HG02885 (cell line): ENCODE results near the gene SMYD4.
A peak's percentile ranks its signal among the peaks of the same experiment; 100 is the strongest.
"Not testable (repeated sequence)": the region's sequence is repeated elsewhere in the genome, so short reads cannot be mapped to it uniquely, and the experiment has no call there.

Source experiments
- ATAC-seq: cut with Tn5 transposase; IDR thresholded peaks from one replicate; pipeline ENCODE4 v1.9.1; 2021; ENCODE audit warnings: mild to moderate bottlenecking; ENCODE audit not compliant: unreplicated experiment, poor library complexity

Gene SMYD4

GRCh38 chr17:1834380-1835149 lies 4.9 kb upstream of the SMYD4 start:
- peak; percentile 63 for ATAC-seq

GRCh38 chr17:1830288-1830687 lies 586 bp upstream of the SMYD4 start:
- peak; percentile 3 for ATAC-seq

- ATAC-seq = peak; percentile 19
Measured at GRCh38 chr17:1829216-1829591, 498 bp downstream of the SMYD4 start.

- ATAC-seq = no peak
Measured at GRCh38 chr17:1820528-1821252, 9.0 kb downstream of the SMYD4 start.

GRCh38 chr17:1813088-1813487 lies 16.6 kb downstream of the SMYD4 start:
- ATAC-seq = no peak

- ATAC-seq = no peak
Measured at GRCh38 chr17:1810450-1811103, 19.1 kb downstream of the SMYD4 start.

- not testable (repeated sequence) for ATAC-seq
Measured at GRCh38 chr17:1809815-1810214, 19.9 kb downstream of the SMYD4 start.

GRCh38 chr17:1808644-1809043 lies 21.1 kb downstream of the SMYD4 start:
- no peak for ATAC-seq

GRCh38 chr17:1807890-1808289 lies 21.8 kb downstream of the SMYD4 start:
- no peak for ATAC-seq

GRCh38 chr17:1803280-1803679 lies 26.4 kb downstream of the SMYD4 start:
- no peak for ATAC-seq

- no peak for ATAC-seq
Measured at GRCh38 chr17:1802429-1802828, 27.3 kb downstream of the SMYD4 start.

GRCh38 chr17:1800712-1801111 lies 29.0 kb downstream of the SMYD4 start:
- ATAC-seq = no peak

- ATAC-seq = no peak
Measured at GRCh38 chr17:1800240-1800639, 29.5 kb downstream of the SMYD4 start.

- ATAC-seq = not testable (repeated sequence)
Measured at GRCh38 chr17:1797846-1798245, 31.9 kb downstream of the SMYD4 start.

GRCh38 chr17:1797323-1797722 lies 32.4 kb downstream of the SMYD4 start:
- no peak for ATAC-seq

- no peak for ATAC-seq
Measured at GRCh38 chr17:1796800-1797199, 32.9 kb downstream of the SMYD4 start.

GRCh38 chr17:1793447-1793806 lies 36.3 kb downstream of the SMYD4 start:
- ATAC-seq = no peak

- no peak for ATAC-seq
Measured at GRCh38 chr17:1792495-1793446, 36.9 kb downstream of the SMYD4 start.

GRCh38 chr17:1789936-1790335 lies 39.8 kb downstream of the SMYD4 start:
- no peak for ATAC-seq

GRCh38 chr17:1787301-1787902 lies 42.3 kb downstream of the SMYD4 start:
- no peak for ATAC-seq
